ENCODE data around the gene RRP15. TPM values are rescaled to one million over a fixed set of nuclear protein-coding genes. Genes with fewer than 3 reads are reported as not detected.

Gene RRP15
- polyA plus RNA-seq, 3 donors, result 0.81 to 7.6 (median 4.6) TPM

GRCh38 chr1:218303176-218303879 lies 18.2 kb downstream of the RRP15 start:
- Histone ChIP-seq H3K9ac (ENCODE audit: insufficient read depth, low read length, poor library complexity, severe bottlenecking) (no peak overlapping the region), H4K20me1 (ENCODE audit: insufficient read depth, low read length) (no peaks in the 10 kb centered on the region), H3K4me2 (replicated peaks; ENCODE audit: extremely low read depth, low read length, poor library complexity, severe bottlenecking) (no peak overlapping the region), H3K79me2 (ENCODE audit: insufficient read depth, low read length) (no peaks in the 10 kb centered on the region), H3K9me3 (replicated peaks in 1 of 2; ENCODE audit: control insufficient read depth in 1 of 2, insufficient read depth in 1 of 2, low read length in 2 of 2) (no peaks in the 10 kb centered on the region), H3K4me3 (replicated peaks in 1 of 3; ENCODE audit: low read depth in 2 of 3, low read length in 3 of 3) (no peak overlapping the region), H3K36me3 (replicated peaks in 1 of 2; ENCODE audit: control insufficient read depth in 1 of 2, insufficient read depth in 2 of 2, low read length in 2 of 2) (peaks cover 10 to 31% of the 10 kb centered on the region in 2 donors), H2AFZ (ENCODE audit: insufficient read depth, low read depth, low read length, poor library complexity, severe bottlenecking) (no peak overlapping the region), H3K27ac (ENCODE audit: low read depth in 1 of 2, low read length in 2 of 2) (no peak overlapping the region), H3K4me1 (ENCODE audit: control insufficient read depth in 1 of 2, insufficient read depth in 2 of 2, low read length in 2 of 2) (no peaks in the 10 kb centered on the region), H3K27me3 (ENCODE audit: control insufficient read depth in 2 of 2, insufficient read depth in 2 of 2, low read length in 2 of 2) (no peaks in the 10 kb centered on the region)
- TF ChIP-seq, protein P1, sequence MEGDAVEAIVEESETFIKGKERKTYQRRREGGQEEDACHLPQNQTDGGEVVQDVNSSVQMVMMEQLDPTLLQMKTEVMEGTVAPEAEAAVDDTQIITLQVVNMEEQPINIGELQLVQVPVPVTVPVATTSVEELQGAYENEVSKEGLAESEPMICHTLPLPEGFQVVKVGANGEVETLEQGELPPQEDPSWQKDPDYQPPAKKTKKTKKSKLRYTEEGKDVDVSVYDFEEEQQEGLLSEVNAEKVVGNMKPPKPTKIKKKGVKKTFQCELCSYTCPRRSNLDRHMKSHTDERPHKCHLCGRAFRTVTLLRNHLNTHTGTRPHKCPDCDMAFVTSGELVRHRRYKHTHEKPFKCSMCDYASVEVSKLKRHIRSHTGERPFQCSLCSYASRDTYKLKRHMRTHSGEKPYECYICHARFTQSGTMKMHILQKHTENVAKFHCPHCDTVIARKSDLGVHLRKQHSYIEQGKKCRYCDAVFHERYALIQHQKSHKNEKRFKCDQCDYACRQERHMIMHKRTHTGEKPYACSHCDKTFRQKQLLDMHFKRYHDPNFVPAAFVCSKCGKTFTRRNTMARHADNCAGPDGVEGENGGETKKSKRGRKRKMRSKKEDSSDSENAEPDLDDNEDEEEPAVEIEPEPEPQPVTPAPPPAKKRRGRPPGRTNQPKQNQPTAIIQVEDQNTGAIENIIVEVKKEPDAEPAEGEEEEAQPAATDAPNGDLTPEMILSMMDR (IDR thresholded peaks at IDR 0.05), result no peak
- no peak for DNase-seq
- intact Hi-C loops (cut with micrococcal nuclease), result no loop called here
- Mint-ChIP-seq H3K27ac (no peak overlapping the region), H3K4me1 (no peaks in the 10 kb centered on the region), H3K27me3 (ENCODE audit: low read depth in 3 of 3) (no peaks in the 10 kb centered on the region), H3K4me3 (no peak overlapping the region), H3K9me3 (no peaks in the 10 kb centered on the region), H3K36me3 (peaks cover 27 to 29% of the 10 kb centered on the region in 2 donors)

- 17% methylated on average over 4 of the region's 8 CpGs for WGBS (ENCODE audit: insufficient coverage)
- intact Hi-C loops (cut with micrococcal nuclease), result no loop called here
- H3K4me3 ChIP-seq (replicated peaks in 1 of 3; ENCODE audit: low read depth in 2 of 3, low read length in 3 of 3), result no peak overlapping the region
- H3K79me2 ChIP-seq (ENCODE audit: insufficient read depth, low read length), result no peaks in the 10 kb centered on the region
- no peak overlapping the region for H3K4me2 ChIP-seq (replicated peaks; ENCODE audit: extremely low read depth, low read length, poor library complexity, severe bottlenecking)
- Mint-ChIP-seq H3K27ac (peak overlapping the region in 2 of 7 donors; percentile 42 to 74), H3K36me3 (peaks cover 33 to 37% of the 10 kb centered on the region in 2 donors), H3K4me1 (no peaks in the 10 kb centered on the region), H3K27me3 (ENCODE audit: low read depth in 3 of 3) (no peaks in the 10 kb centered on the region), H3K4me3 (no peak overlapping the region), H3K9me3 (no peaks in the 10 kb centered on the region)
- no peaks in the 10 kb centered on the region for H4K20me1 ChIP-seq (ENCODE audit: insufficient read depth, low read length)
- H3K27ac ChIP-seq (ENCODE audit: low read depth in 1 of 2, low read length in 2 of 2), result no peak overlapping the region
- no peak for DNase-seq
- no peak overlapping the region for H2AFZ ChIP-seq (ENCODE audit: insufficient read depth, low read depth, low read length, poor library complexity, severe bottlenecking)
- peaks cover 16 to 42% of the 10 kb centered on the region in 2 donors for H3K36me3 ChIP-seq (replicated peaks in 1 of 2; ENCODE audit: control insufficient read depth in 1 of 2, insufficient read depth in 2 of 2, low read length in 2 of 2)
- no peaks in the 10 kb centered on the region for H3K4me1 ChIP-seq (ENCODE audit: control insufficient read depth in 1 of 2, insufficient read depth in 2 of 2, low read length in 2 of 2)
- no peaks in the 10 kb centered on the region for H3K27me3 ChIP-seq (ENCODE audit: control insufficient read depth in 2 of 2, insufficient read depth in 2 of 2, low read length in 2 of 2)
- H3K9me3 ChIP-seq (replicated peaks in 1 of 2; ENCODE audit: control insufficient read depth in 1 of 2, insufficient read depth in 1 of 2, low read length in 2 of 2), result no peaks in the 10 kb centered on the region
- H3K9ac ChIP-seq (ENCODE audit: insufficient read depth, low read length, poor library complexity, severe bottlenecking), result no peak overlapping the region
- TF ChIP-seq, protein P1 (IDR thresholded peaks at IDR 0.05), result no peak
These were observed 19.4 kb downstream of the RRP15 start for GRCh38 chr1:218304281-218305039.

Data from CD14-positive monocyte (primary cell).